ENCODE results near the gene ENOX1. TPM values are rescaled to one million over a fixed set of nuclear protein-coding genes. Genes with fewer than 3 reads are reported as not detected.

ENOX1 gene
- total RNA-seq, 1 donor from 2014 or later = 3.0 TPM

DNA sequence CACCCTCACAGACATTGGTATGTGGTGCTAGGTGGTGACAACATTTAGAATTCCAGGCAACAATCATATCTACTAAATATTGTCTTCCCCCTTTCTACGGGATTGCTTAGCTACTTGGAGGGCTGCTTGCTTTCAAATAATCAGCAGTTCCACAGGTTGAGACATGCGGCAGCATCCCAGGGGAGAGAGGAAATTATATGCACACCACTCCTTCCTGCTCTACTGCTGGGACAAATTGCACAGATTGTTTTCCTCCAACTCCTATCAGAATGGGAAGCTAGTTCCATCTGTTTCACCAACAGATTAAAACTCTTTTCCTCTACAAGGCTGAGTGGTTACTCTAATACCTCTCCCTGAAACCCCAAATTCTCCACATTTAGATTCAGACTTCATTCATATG is 488.0 kb downstream of the ENOX1 start:
- no peaks in the 10 kb centered on the region for H3K36me3 Mint-ChIP-seq
- H3K4me3 Mint-ChIP-seq = no peak overlapping the region
- H3K4me1 Mint-ChIP-seq = peaks cover 33% of the 10 kb centered on the region
- peaks cover 19% of the 10 kb centered on the region for H3K27me3 Mint-ChIP-seq (ENCODE audit: low read depth)
- no peaks in the 10 kb centered on the region for H3K9me3 Mint-ChIP-seq
- H3K27ac Mint-ChIP-seq = no peak overlapping the region
- TF ChIP-seq, protein P1, sequence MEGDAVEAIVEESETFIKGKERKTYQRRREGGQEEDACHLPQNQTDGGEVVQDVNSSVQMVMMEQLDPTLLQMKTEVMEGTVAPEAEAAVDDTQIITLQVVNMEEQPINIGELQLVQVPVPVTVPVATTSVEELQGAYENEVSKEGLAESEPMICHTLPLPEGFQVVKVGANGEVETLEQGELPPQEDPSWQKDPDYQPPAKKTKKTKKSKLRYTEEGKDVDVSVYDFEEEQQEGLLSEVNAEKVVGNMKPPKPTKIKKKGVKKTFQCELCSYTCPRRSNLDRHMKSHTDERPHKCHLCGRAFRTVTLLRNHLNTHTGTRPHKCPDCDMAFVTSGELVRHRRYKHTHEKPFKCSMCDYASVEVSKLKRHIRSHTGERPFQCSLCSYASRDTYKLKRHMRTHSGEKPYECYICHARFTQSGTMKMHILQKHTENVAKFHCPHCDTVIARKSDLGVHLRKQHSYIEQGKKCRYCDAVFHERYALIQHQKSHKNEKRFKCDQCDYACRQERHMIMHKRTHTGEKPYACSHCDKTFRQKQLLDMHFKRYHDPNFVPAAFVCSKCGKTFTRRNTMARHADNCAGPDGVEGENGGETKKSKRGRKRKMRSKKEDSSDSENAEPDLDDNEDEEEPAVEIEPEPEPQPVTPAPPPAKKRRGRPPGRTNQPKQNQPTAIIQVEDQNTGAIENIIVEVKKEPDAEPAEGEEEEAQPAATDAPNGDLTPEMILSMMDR (IDR thresholded peaks at IDR 0.05; ENCODE audit: unreplicated experiment) = no peak
- DNase-seq (ENCODE audit: low spot score in 2 of 2, unreplicated experiment in 2 of 2) = no peak

DNA sequence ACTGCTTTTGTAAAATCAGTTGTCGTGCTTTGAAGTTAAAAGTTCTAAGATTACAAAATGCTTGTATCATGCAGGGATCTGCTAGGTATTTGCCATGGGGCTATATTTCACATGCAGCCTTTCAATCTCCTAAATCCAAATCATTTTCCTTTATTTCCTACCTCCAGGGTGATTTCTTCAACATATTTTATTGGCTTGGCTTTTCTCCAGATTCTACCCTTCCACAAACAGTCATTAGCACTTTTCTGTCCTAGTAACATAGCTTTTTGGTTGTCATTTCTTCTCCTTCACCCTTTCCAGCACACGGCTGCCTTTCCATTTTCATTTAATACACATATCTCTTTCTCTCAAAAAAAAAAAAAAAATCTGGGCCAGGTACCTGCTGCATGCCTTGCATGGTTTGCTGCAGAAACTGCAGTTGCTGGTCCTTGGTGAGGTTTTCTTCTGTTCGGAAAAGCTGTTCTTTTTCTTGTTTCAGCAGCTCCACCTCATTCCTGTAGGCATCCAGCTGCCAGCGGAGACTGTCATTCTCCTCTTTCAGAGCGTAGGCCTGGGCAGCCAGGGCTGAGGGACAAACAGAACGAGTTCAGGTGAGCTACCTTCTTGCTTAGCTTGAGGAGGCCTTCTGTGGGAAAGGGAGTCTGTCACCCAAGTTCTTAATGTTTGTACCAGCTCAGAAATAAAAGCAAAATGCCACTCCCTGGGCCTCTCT is 488.6 kb downstream of the ENOX1 start:
- peaks cover 29% of the 10 kb centered on the region for H3K4me1 Mint-ChIP-seq
- peaks cover 19% of the 10 kb centered on the region for H3K27me3 Mint-ChIP-seq (ENCODE audit: low read depth)
- H3K4me3 Mint-ChIP-seq = no peak overlapping the region

DNA sequence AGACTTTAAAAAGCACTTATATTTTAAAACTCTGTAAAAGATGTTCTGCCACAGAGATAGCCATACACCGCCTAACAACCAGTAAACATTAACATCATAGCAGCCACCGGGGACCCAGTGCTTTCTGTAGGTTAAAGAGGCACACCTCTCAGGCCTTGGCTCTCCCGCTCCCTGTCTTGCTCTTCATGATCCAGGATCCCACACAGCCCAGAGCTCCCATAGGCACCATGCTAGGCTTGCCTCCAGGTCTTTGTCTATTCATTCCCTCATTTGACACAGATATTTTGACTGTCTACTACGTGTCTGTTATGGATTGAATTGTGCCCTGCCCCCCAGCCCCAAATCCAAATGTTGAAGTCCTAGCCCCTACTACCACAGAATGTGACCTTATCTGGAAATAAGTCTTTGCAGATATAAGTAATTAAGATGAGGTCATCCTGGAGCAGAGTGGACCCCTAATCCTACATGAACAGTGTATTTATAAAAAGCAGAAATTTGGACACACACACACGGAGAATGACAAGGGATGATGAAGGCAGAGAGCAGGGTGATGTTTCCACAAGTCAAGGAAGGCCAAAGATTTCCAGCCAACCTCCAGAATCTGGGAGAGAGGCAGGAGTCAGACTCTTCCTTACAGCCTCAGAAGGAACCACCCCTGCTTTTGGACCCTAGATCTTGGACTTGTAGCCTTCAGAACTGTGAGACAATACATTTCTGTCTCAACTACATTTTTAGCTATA is 490.8 kb downstream of the ENOX1 start:
- H3K36me3 Mint-ChIP-seq = no peaks in the 10 kb centered on the region
- no peak overlapping the region for H3K27ac Mint-ChIP-seq
- H3K27me3 Mint-ChIP-seq (ENCODE audit: low read depth) = peaks cover 19% of the 10 kb centered on the region
- peaks cover 23% of the 10 kb centered on the region for H3K4me1 Mint-ChIP-seq
- H3K4me3 Mint-ChIP-seq = no peak overlapping the region
- DNase-seq (ENCODE audit: low spot score in 2 of 2, unreplicated experiment in 2 of 2) = no peak
- H3K9me3 Mint-ChIP-seq = no peaks in the 10 kb centered on the region
- TF ChIP-seq, protein P1 (IDR thresholded peaks at IDR 0.05; ENCODE audit: unreplicated experiment) = no peak

More for the DNA sequence above, 488.6 kb downstream of the ENOX1 start:
- no peak for DNase-seq (ENCODE audit: low spot score in 2 of 2, unreplicated experiment in 2 of 2)
- TF ChIP-seq, protein P1 (IDR thresholded peaks at IDR 0.05; ENCODE audit: unreplicated experiment) = no peak
- no peak overlapping the region for H3K27ac Mint-ChIP-seq
- no peaks in the 10 kb centered on the region for H3K9me3 Mint-ChIP-seq
- H3K36me3 Mint-ChIP-seq = no peaks in the 10 kb centered on the region

DNA sequence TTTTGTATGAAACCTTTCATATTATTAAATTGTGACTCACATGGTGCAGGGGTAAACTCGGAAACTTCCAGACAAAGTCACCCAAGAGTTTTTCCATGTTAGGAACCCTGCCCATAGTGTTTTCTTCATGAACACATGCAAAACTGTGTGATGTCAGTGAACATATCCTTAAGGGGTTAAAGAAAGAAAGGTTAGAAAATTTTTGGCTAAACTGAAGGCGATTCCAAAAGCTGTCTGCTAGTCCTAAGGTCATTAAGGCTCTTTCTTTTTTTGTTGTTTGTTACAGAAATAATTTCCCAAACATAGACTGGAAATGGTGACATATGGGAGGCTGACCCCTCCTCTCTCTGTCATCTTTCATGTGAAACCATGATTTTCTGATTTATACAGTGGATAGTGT is 491.5 kb downstream of the ENOX1 start:
- Mint-ChIP-seq H3K27ac (no peak overlapping the region), H3K4me1 (peaks cover 23% of the 10 kb centered on the region), H3K4me3 (no peak overlapping the region), H3K9me3 (no peaks in the 10 kb centered on the region), H3K36me3 (no peaks in the 10 kb centered on the region), H3K27me3 (ENCODE audit: low read depth) (peaks cover 14% of the 10 kb centered on the region)
- TF ChIP-seq, protein P1 (IDR thresholded peaks at IDR 0.05; ENCODE audit: unreplicated experiment) = no peak
- no peak for DNase-seq (ENCODE audit: low spot score in 2 of 2, unreplicated experiment in 2 of 2)

DNA sequence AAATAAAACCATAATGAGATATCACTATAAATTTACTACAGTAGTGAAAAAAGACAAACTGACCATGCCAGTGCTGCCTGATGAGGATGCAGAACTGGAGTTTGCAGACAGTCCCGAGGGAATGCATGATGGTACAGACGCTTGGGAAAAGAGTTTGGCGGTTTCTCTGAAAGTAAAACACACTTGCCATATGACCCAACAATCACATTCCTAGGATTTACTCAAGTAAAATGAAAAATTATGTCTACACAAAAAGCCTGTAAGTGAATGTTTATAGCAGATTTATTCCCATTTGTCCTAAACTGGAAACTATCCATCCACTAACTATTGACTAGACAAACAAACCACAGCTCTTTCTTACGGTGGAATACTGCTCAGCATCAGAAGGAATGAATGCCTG is 492.4 kb downstream of the ENOX1 start:
- H3K27me3 Mint-ChIP-seq (ENCODE audit: low read depth) = peaks cover 7% of the 10 kb centered on the region
- peaks cover 20% of the 10 kb centered on the region for H3K4me1 Mint-ChIP-seq
- no peak overlapping the region for H3K4me3 Mint-ChIP-seq
- H3K9me3 Mint-ChIP-seq = no peaks in the 10 kb centered on the region
- no peaks in the 10 kb centered on the region for H3K36me3 Mint-ChIP-seq
- TF ChIP-seq, protein P1 (IDR thresholded peaks at IDR 0.05; ENCODE audit: unreplicated experiment) = no peak
- H3K27ac Mint-ChIP-seq = no peak overlapping the region
- no peak for DNase-seq (ENCODE audit: low spot score in 2 of 2, unreplicated experiment in 2 of 2)

Measured in mesothelial cell of epicardium (in vitro differentiated cells).